WTC11 (cell line): Measurements from ENCODE around the gene NUP85. TPM values are rescaled to one million over a fixed set of nuclear protein-coding genes. Genes with fewer than 3 reads are reported as not detected.
A peak's percentile ranks its signal among the peaks of the same experiment; 100 is the strongest.

ENCODE experiments used
- ATAC-seq: fragments of 200-7000 bp; cut with Tn5 transposase; 2 replicates; pipeline ENCODE4 v1.10.0; 2021; ENCODE audit warnings: mild to moderate bottlenecking, moderate library complexity
- CTCF ChIA-PET: fragments of 300-600 bp; sonication (Branson Sonifier 250); formaldehyde crosslinking; loops from one replicate; lab custom pipeline; 2021; ENCODE audit warnings: antibody characterized with exemption; lab: Charles Lee
- POLR2A ChIA-PET: fragments of 350-600 bp; sonication (Branson Sonifier 250); formaldehyde crosslinking; loops from one replicate; lab custom pipeline; 2021; ENCODE audit warnings: antibody characterized with exemption; lab: Charles Lee
- DNase-seq: peaks from one replicate; pipeline ENCODE4 v3.0.0; 2021; ENCODE audit warnings: low spot score
- H3K27ac Mint-ChIP-seq: 2 replicates; pipeline ENCODE4 v1.8.0; 2021; ENCODE audit warnings: mixed read lengths
- H3K27me3 Mint-ChIP-seq: 2 replicates; pipeline ENCODE4 v1.8.0; 2021; ENCODE audit warnings: low read depth, mild to moderate bottlenecking, moderate library complexity, mixed read lengths
- H3K36me3 Mint-ChIP-seq: 2 replicates; pipeline ENCODE4 v1.8.0; 2021; ENCODE audit warnings: mixed read lengths
- H3K4me1 Mint-ChIP-seq: 2 replicates; pipeline ENCODE4 v1.8.0; 2022; ENCODE audit warnings: mixed read lengths
- H3K4me3 Mint-ChIP-seq: 2 replicates; pipeline ENCODE4 v1.8.0; 2021; ENCODE audit warnings: mild to moderate bottlenecking, moderate library complexity, mixed read lengths
- H3K9me3 Mint-ChIP-seq: 2 replicates; pipeline ENCODE4 v1.8.0; 2021; ENCODE audit warnings: mixed read lengths
- CBFB ChIP-seq: sonication (generic); formaldehyde crosslinking; IDR thresholded peaks from 2 replicates; pipeline ENCODE4 v1.8.1; 2022; ENCODE audit warnings: mild to moderate bottlenecking, low read depth, missing genetic modification reagents
- ESRRA ChIP-seq: sonication (generic); formaldehyde crosslinking; IDR thresholded peaks from 2 replicates; pipeline ENCODE4 v1.8.1; 2022; ENCODE audit warnings: mild to moderate bottlenecking, missing genetic modification reagents, borderline replicate concordance
- JUN ChIP-seq: sonication (generic); formaldehyde crosslinking; IDR thresholded peaks from 2 replicates; pipeline ENCODE4 v1.8.0; 2023; ENCODE audit warnings: mild to moderate bottlenecking, missing genetic modification reagents
- NFATC4 ChIP-seq: fragments of 250-450 bp; sonication (Bioruptor Pico); IDR thresholded peaks from 2 replicates; pipeline ENCODE4 v1.9.0; 2021; ENCODE audit warnings: mild to moderate bottlenecking
- SMAD4 ChIP-seq: sonication (generic); formaldehyde crosslinking; IDR thresholded peaks from 2 replicates; pipeline ENCODE4 v1.8.0; 2022; ENCODE audit warnings: mild to moderate bottlenecking, missing genetic modification reagents
- SOX15 ChIP-seq: fragments of 250-450 bp; sonication (Bioruptor Pico); IDR thresholded peaks from 2 replicates; pipeline ENCODE4 v1.9.0; 2021; ENCODE audit warnings: mild to moderate bottlenecking
- TCF7 ChIP-seq: sonication (generic); formaldehyde crosslinking; IDR thresholded peaks from 2 replicates; pipeline ENCODE4 v1.8.0; 2022; ENCODE audit warnings: mild to moderate bottlenecking, low read depth, missing genetic modification reagents, moderate library complexity
- ZNF121 ChIP-seq: sonication (generic); formaldehyde crosslinking; IDR thresholded peaks from 2 replicates; pipeline ENCODE4 v1.8.0; 2023; ENCODE audit warnings: missing genetic modification reagents
- total RNA-seq: library from RNA; stranded (reverse); gene quantifications from 3 replicates; pipeline ENCODE4 v1.2.3, GENCODE V29; 2021
- TF ChIP-seq, protein P1 (sequence below): fragments of 250-450 bp; sonication (Bioruptor Pico); IDR thresholded peaks from 2 replicates; pipeline ENCODE4 v1.9.0; 2021; ENCODE audit warnings: mild to moderate bottlenecking, borderline replicate concordance
- TF ChIP-seq, protein P2 (sequence below): sonication (generic); formaldehyde crosslinking; IDR thresholded peaks from 2 replicates; pipeline ENCODE4 v1.8.1; 2022; ENCODE audit warnings: missing genetic modification reagents, borderline replicate concordance
- TF ChIP-seq, protein P3 (sequence below): fragments of 250-450 bp; sonication (Bioruptor Pico); IDR thresholded peaks from 2 replicates; pipeline ENCODE4 v1.9.0; 2021; ENCODE audit warnings: mild to moderate bottlenecking
- TF ChIP-seq, protein P4 (sequence below): sonication (generic); formaldehyde crosslinking; conservative IDR thresholded peaks from 2 replicates; pipeline ENCODE4 v1.8.1; 2022; ENCODE audit warnings: mild to moderate bottlenecking, missing genetic modification reagents
- TF ChIP-seq, protein P5 (sequence below): fragments of 200-600 bp; IDR thresholded peaks from 2 replicates; pipeline ENCODE4 v1.8.0; 2022; ENCODE audit warnings: antibody characterized with exemption

Gene NUP85
- total RNA-seq, 1 experiment from 2014 or later, result 109 TPM

DNA sequence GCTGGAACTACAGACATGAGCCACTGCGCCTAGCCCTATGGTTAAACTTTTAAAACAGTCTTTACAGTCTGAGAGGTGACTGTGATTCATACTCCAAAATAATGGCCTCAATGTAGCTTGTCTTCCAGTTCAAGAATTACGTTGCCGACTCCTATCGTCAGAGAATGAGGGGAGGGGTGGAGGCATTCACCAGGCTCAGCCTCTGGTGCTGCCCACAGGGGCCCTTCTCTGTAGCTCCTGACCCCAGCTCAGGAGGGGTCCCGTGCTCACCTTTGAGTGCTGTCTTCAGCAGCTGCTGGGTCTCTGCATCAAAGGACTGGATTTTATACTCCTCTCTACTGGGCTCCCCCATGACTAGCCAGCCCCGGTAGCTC, 64.4 kb downstream of the NUP85 start:
- Mint-ChIP-seq H3K27me3 (no peaks in the 10 kb centered on the region), H3K27ac (peak overlapping the region; percentile 88), H3K9me3 (no peaks in the 10 kb centered on the region), H3K4me1 (peaks cover 19% of the 10 kb centered on the region)
- CTCF ChIA-PET, result interaction anchor here (0.5 to 8.7 kb wide), 28 partner anchors 8 to 331 kb away, joined by 3 to 155 read pairs (median 9); partner anchors contain the start of genes GGA3, GRB2, LLGL2 and MRPL58
- no peak for TF ChIP-seq TCF7 (CRISPR knock-in tag)
- TF ChIP-seq SOX15, result no peak
- TF ChIP-seq NFATC4 (CRISPR knock-in tag), result no peak
- TF ChIP-seq ESRRA (CRISPR knock-in tag), result no peak
- TF ChIP-seq, protein P1, sequence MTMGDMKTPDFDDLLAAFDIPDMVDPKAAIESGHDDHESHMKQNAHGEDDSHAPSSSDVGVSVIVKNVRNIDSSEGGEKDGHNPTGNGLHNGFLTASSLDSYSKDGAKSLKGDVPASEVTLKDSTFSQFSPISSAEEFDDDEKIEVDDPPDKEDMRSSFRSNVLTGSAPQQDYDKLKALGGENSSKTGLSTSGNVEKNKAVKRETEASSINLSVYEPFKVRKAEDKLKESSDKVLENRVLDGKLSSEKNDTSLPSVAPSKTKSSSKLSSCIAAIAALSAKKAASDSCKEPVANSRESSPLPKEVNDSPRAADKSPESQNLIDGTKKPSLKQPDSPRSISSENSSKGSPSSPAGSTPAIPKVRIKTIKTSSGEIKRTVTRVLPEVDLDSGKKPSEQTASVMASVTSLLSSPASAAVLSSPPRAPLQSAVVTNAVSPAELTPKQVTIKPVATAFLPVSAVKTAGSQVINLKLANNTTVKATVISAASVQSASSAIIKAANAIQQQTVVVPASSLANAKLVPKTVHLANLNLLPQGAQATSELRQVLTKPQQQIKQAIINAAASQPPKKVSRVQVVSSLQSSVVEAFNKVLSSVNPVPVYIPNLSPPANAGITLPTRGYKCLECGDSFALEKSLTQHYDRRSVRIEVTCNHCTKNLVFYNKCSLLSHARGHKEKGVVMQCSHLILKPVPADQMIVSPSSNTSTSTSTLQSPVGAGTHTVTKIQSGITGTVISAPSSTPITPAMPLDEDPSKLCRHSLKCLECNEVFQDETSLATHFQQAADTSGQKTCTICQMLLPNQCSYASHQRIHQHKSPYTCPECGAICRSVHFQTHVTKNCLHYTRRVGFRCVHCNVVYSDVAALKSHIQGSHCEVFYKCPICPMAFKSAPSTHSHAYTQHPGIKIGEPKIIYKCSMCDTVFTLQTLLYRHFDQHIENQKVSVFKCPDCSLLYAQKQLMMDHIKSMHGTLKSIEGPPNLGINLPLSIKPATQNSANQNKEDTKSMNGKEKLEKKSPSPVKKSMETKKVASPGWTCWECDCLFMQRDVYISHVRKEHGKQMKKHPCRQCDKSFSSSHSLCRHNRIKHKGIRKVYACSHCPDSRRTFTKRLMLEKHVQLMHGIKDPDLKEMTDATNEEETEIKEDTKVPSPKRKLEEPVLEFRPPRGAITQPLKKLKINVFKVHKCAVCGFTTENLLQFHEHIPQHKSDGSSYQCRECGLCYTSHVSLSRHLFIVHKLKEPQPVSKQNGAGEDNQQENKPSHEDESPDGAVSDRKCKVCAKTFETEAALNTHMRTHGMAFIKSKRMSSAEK, result no peak
- TF ChIP-seq, protein P2, sequence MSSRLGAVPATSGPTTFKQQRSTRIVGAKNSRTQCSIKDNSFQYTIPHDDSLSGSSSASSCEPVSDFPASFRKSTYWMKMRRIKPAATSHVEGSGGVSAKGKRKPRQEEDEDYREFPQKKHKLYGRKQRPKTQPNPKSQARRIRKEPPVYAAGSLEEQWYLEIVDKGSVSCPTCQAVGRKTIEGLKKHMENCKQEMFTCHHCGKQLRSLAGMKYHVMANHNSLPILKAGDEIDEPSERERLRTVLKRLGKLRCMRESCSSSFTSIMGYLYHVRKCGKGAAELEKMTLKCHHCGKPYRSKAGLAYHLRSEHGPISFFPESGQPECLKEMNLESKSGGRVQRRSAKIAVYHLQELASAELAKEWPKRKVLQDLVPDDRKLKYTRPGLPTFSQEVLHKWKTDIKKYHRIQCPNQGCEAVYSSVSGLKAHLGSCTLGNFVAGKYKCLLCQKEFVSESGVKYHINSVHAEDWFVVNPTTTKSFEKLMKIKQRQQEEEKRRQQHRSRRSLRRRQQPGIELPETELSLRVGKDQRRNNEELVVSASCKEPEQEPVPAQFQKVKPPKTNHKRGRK (CRISPR knock-in tag), result no peak
- TF ChIP-seq ZNF121 (CRISPR knock-in tag), result no peak
- no peak for TF ChIP-seq SMAD4 (CRISPR knock-in tag)
- TF ChIP-seq, protein P3, sequence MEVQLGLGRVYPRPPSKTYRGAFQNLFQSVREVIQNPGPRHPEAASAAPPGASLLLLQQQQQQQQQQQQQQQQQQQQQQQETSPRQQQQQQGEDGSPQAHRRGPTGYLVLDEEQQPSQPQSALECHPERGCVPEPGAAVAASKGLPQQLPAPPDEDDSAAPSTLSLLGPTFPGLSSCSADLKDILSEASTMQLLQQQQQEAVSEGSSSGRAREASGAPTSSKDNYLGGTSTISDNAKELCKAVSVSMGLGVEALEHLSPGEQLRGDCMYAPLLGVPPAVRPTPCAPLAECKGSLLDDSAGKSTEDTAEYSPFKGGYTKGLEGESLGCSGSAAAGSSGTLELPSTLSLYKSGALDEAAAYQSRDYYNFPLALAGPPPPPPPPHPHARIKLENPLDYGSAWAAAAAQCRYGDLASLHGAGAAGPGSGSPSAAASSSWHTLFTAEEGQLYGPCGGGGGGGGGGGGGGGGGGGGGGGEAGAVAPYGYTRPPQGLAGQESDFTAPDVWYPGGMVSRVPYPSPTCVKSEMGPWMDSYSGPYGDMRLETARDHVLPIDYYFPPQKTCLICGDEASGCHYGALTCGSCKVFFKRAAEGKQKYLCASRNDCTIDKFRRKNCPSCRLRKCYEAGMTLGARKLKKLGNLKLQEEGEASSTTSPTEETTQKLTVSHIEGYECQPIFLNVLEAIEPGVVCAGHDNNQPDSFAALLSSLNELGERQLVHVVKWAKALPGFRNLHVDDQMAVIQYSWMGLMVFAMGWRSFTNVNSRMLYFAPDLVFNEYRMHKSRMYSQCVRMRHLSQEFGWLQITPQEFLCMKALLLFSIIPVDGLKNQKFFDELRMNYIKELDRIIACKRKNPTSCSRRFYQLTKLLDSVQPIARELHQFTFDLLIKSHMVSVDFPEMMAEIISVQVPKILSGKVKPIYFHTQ, result no peak
- TF ChIP-seq CBFB, result no peak
- TF ChIP-seq, protein P4, sequence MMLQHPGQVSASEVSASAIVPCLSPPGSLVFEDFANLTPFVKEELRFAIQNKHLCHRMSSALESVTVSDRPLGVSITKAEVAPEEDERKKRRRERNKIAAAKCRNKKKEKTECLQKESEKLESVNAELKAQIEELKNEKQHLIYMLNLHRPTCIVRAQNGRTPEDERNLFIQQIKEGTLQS (CRISPR knock-in tag), result no peak
- TF ChIP-seq JUN (CRISPR knock-in tag), result no peak
- TF ChIP-seq, protein P5, sequence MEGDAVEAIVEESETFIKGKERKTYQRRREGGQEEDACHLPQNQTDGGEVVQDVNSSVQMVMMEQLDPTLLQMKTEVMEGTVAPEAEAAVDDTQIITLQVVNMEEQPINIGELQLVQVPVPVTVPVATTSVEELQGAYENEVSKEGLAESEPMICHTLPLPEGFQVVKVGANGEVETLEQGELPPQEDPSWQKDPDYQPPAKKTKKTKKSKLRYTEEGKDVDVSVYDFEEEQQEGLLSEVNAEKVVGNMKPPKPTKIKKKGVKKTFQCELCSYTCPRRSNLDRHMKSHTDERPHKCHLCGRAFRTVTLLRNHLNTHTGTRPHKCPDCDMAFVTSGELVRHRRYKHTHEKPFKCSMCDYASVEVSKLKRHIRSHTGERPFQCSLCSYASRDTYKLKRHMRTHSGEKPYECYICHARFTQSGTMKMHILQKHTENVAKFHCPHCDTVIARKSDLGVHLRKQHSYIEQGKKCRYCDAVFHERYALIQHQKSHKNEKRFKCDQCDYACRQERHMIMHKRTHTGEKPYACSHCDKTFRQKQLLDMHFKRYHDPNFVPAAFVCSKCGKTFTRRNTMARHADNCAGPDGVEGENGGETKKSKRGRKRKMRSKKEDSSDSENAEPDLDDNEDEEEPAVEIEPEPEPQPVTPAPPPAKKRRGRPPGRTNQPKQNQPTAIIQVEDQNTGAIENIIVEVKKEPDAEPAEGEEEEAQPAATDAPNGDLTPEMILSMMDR, result no peak
- TF ChIP-seq, all 79 proteins: peak for 0
- POLR2A ChIA-PET, result interaction anchor here (0.6 to 3.1 kb wide), 5 partner anchors 8 to 159 kb away, joined by 3 to 24 read pairs (median 9); partner anchors contain the start of genes GGA3, MRPS7 and SLC25A19
- peaks cover 30% of the 10 kb centered on the region for H3K36me3 Mint-ChIP-seq
- ATAC-seq, result peak; percentile 3
- H3K4me3 Mint-ChIP-seq, result peak overlapping the region; percentile 83
- no peak for DNase-seq
